HCT116 (cell line): ENCODE results near the gene HERC3. TPM values are rescaled to one million over a fixed set of nuclear protein-coding genes. Genes with fewer than 3 reads are reported as not detected.

Experiments used
- ATAC-seq: fragments of 200-7000 bp; cut with Tn5 transposase; 2 replicates; pipeline ENCODE4 v1.9.1; 2020; ENCODE audit warnings: mild to moderate bottlenecking, moderate library complexity
- BruUV-seq: library from RNA; stranded (reverse); fragments of 400-500 nt; replicated peaks from 2 replicates; lab custom pipeline; 2021; lab: Mats Ljungman, UMichigan
- CTCF ChIA-PET: fragments of 300-600 bp; sonication (Branson Sonifier 250); formaldehyde crosslinking; loops from one replicate; lab custom pipeline; 2021; ENCODE audit warnings: antibody characterized with exemption; lab: Charles Lee
- POLR2A ChIA-PET: fragments of 300-600, 350-600 bp; sonication (Branson Sonifier 250); formaldehyde crosslinking; loops from one replicate; lab custom pipeline; 2021; ENCODE audit warnings: antibody characterized with exemption; lab: Charles Lee
- RAD21 ChIA-PET, 2 experiments: fragments of 300-600 bp; sonication (Branson Sonifier 250); formaldehyde crosslinking; loops; one replicate each; lab custom pipeline; 2023; ENCODE audit warnings: low total read pairs in 2 of 2; ENCODE audit not compliant: uncharacterized antibody in 2 of 2, unreplicated experiment in 2 of 2, low non-redundant PET in 1 of 2; lab: Charles Lee
- DNase-seq: peaks from one replicate; pipeline ENCODE4 v3.0.0-alpha.2; 2010; ENCODE audit warnings: low read depth, low spot score
- H2AFZ ChIP-seq: fragments of 200-600 bp; shearing (Covaris generic), sonication (generic); 2 replicates; pipeline ENCODE4 v1.6.1; 2017; ENCODE audit warnings: low read depth, mixed run types, mixed read lengths, antibody characterized with exemption, low read length; ENCODE audit not compliant: poor library complexity, severe bottlenecking
- H3K27ac ChIP-seq: 2 replicates; pipeline ENCODE4 v1.5.1; 2012; ENCODE audit warnings: low read depth, low read length
- H3K27me3 ChIP-seq: fragments of 200-600 bp; sonication (generic); 2 replicates; pipeline ENCODE4 v1.6.1; 2016; ENCODE audit warnings: mixed run types, low read length, mixed read lengths; ENCODE audit not compliant: insufficient read depth
- H3K36me3 ChIP-seq, 2 experiments: fragments of 200-500 bp in 1 of 2; fragments of 200-600 bp in 1 of 2; sonication (Bioruptor generic) in 1 of 2; sonication (generic) in 1 of 2; 2 replicates each; pipeline versions ENCODE4 v1.5.1 to v1.6.1; 2014 to 2016; ENCODE audit warnings: low read length in 2 of 2, inconsistent platforms in 1 of 2, mixed read lengths in 1 of 2, mixed run types in 1 of 2; ENCODE audit not compliant: insufficient read depth in 2 of 2, control insufficient read depth in 1 of 2
- H3K4me1 ChIP-seq, 2 experiments: fragments of 200-600 bp in 1 of 2; sonication (generic) in 1 of 2; 2 replicates each; pipeline versions ENCODE4 v1.5.1 to v1.6.1; 2012 to 2017; ENCODE audit warnings: low read length in 2 of 2, inconsistent platforms in 1 of 2, mild to moderate bottlenecking in 1 of 2, mixed read lengths in 1 of 2, mixed run types in 1 of 2, moderate library complexity in 1 of 2; ENCODE audit not compliant: insufficient read depth in 2 of 2, control insufficient read depth in 1 of 2
- H3K4me2 ChIP-seq: fragments of 200-600 bp; sonication (generic); 2 replicates; pipeline ENCODE4 v1.6.1; 2017; ENCODE audit warnings: mixed run types, low read length, mixed read lengths
- H3K4me3 ChIP-seq, 2 experiments: fragments of 200-600 bp in 1 of 2; sonication (generic) in 1 of 2; replicated peaks in 1 of 2; 2 replicates each; pipeline ENCODE4 v1.5.1; 2011 to 2016; ENCODE audit warnings: low read length in 2 of 2, control low read depth in 1 of 2, low read depth in 1 of 2, mild to moderate bottlenecking in 1 of 2, mixed read lengths in 1 of 2, mixed run types in 1 of 2
- H3K79me2 ChIP-seq: fragments of 200-600 bp; sonication (generic); 2 replicates; pipeline ENCODE4 v1.6.1; 2017; ENCODE audit warnings: mild to moderate bottlenecking, mixed run types, low read length, moderate library complexity, mixed read lengths; ENCODE audit not compliant: insufficient read depth
- H3K9ac ChIP-seq: fragments of 200-600 bp; sonication (generic); 2 replicates; pipeline ENCODE4 v1.6.1; 2016; ENCODE audit warnings: low read length, mixed read lengths
- H3K9me2 ChIP-seq: fragments of 200-600 bp; sonication (generic), shearing (Covaris generic); 2 replicates; pipeline ENCODE4 v1.6.1; 2017; ENCODE audit warnings: mixed run types, mild to moderate bottlenecking, moderate library complexity; ENCODE audit not compliant: insufficient read depth
- H3K9me3 ChIP-seq, 2 experiments: fragments of 200-500 bp in 1 of 2; fragments of 200-600 bp in 1 of 2; sonication (Bioruptor generic) in 1 of 2; sonication (generic) in 1 of 2; 2 replicates each; pipeline ENCODE4 v1.6.1; 2014 to 2017; ENCODE audit warnings: low read length in 2 of 2, mixed read lengths in 2 of 2, inconsistent platforms in 1 of 2, low read depth in 1 of 2, mild to moderate bottlenecking in 1 of 2, mixed run types in 1 of 2, moderate library complexity in 1 of 2; ENCODE audit not compliant: control insufficient read depth in 1 of 2, insufficient read depth in 1 of 2
- H4K20me1 ChIP-seq: fragments of 200-600 bp; sonication (generic), shearing (Covaris generic); 2 replicates; pipeline ENCODE4 v1.6.1; 2017; ENCODE audit warnings: mixed run types, mild to moderate bottlenecking, moderate library complexity; ENCODE audit not compliant: insufficient read depth
- CBX3 ChIP-seq: IDR thresholded peaks from 2 replicates; pipeline ENCODE4 v1.6.1; 2012; ENCODE audit warnings: low read depth
- EGR1 ChIP-seq: IDR thresholded peaks from 2 replicates; pipeline ENCODE4 v1.6.1; 2012; ENCODE audit warnings: low read depth
- ELF1 ChIP-seq: IDR thresholded peaks from 2 replicates; pipeline ENCODE4 v1.6.1; 2012; ENCODE audit warnings: low read depth, borderline replicate concordance
- EZH2 ChIP-seq: fragments of 200-600 bp; sonication (generic); IDR thresholded peaks from 2 replicates; pipeline ENCODE4 v1.6.1; 2017; ENCODE audit warnings: antibody characterized with exemption, mixed run types
- EZH2phosphoT487 ChIP-seq: fragments of 200-600 bp; IDR thresholded peaks from 2 replicates; pipeline ENCODE4 v1.6.1; 2018; ENCODE audit warnings: antibody characterized with exemption, borderline replicate concordance
- FOSL1 ChIP-seq: IDR thresholded peaks from 2 replicates; pipeline ENCODE4 v1.6.1; 2012; ENCODE audit warnings: low read depth
- JUND ChIP-seq: IDR thresholded peaks from 2 replicates; pipeline ENCODE4 v1.6.1; 2012
- POLR2A ChIP-seq: IDR thresholded peaks from 2 replicates; pipeline ENCODE4 v1.7.0; 2011; ENCODE audit warnings: borderline replicate concordance; ENCODE audit not compliant: insufficient read depth, insufficient read length; ENCODE audit errors: extremely low read depth
- POLR2AphosphoS5 ChIP-seq: IDR thresholded peaks from 2 replicates; pipeline ENCODE4 v1.6.1; 2011; ENCODE audit warnings: mild to moderate bottlenecking, low read depth, low read length, moderate library complexity
- RAD21 ChIP-seq: IDR thresholded peaks from 2 replicates; pipeline ENCODE4 v1.6.1; 2012; ENCODE audit warnings: low read depth, mild to moderate bottlenecking
- SIN3A ChIP-seq: IDR thresholded peaks from 2 replicates; pipeline ENCODE4 v1.6.1; 2012; ENCODE audit warnings: low read depth
- SP1 ChIP-seq: IDR thresholded peaks from 2 replicates; pipeline ENCODE4 v1.6.1; 2012; ENCODE audit warnings: low read depth
- SRF ChIP-seq: IDR thresholded peaks from 2 replicates; pipeline ENCODE4 v1.6.1; 2012; ENCODE audit warnings: low read depth
- TCF7L2 ChIP-seq: IDR thresholded peaks from 2 replicates; pipeline ENCODE4 v1.7.0; 2011; ENCODE audit warnings: borderline replicate concordance, inconsistent platforms; ENCODE audit not compliant: insufficient read depth, insufficient read length; ENCODE audit errors: extremely low read depth
- ZFX ChIP-seq: fragments of 450-650 bp; IDR thresholded peaks from 2 replicates; pipeline ENCODE4 v1.6.1; 2017
- ZNF274 ChIP-seq: fragments of 200-500 bp; sonication (Bioruptor generic); IDR thresholded peaks from 2 replicates; pipeline ENCODE4 v1.6.1; 2014; ENCODE audit warnings: mild to moderate bottlenecking, low read depth, low read length, inconsistent platforms
- intact Hi-C: fragments of 100-400 bp; cut with micrococcal nuclease; formaldehyde crosslinking; loops from 2 replicates; pipeline ENCODE4 v1.10.0; 2022
- total RNA-seq: library from RNA; stranded (reverse); gene quantifications from one replicate; pipeline ENCODE4 v1.2.1, GENCODE V29; 2021; ENCODE audit not compliant: unreplicated experiment
- TF ChIP-seq, protein P1 (sequence below): IDR thresholded peaks from 2 replicates; pipeline ENCODE4 v1.6.1; 2012; ENCODE audit warnings: low read depth
- TF ChIP-seq, protein P2 (sequence below): IDR thresholded peaks from 2 replicates; pipeline ENCODE4 v1.6.1; 2012
- TF ChIP-seq, protein P3 (sequence below): IDR thresholded peaks from 2 replicates; pipeline ENCODE4 v1.6.1; 2012
- TF ChIP-seq, protein P4 (sequence below): IDR thresholded peaks from 2 replicates; pipeline ENCODE4 v1.6.1; 2011; ENCODE audit warnings: mild to moderate bottlenecking, low read length, moderate library complexity; ENCODE audit not compliant: insufficient replicate concordance; ENCODE audit errors: extremely low read depth

HERC3 gene
- total RNA-seq, 1 experiment from 2014 or later, result 10.8 TPM

DNA sequence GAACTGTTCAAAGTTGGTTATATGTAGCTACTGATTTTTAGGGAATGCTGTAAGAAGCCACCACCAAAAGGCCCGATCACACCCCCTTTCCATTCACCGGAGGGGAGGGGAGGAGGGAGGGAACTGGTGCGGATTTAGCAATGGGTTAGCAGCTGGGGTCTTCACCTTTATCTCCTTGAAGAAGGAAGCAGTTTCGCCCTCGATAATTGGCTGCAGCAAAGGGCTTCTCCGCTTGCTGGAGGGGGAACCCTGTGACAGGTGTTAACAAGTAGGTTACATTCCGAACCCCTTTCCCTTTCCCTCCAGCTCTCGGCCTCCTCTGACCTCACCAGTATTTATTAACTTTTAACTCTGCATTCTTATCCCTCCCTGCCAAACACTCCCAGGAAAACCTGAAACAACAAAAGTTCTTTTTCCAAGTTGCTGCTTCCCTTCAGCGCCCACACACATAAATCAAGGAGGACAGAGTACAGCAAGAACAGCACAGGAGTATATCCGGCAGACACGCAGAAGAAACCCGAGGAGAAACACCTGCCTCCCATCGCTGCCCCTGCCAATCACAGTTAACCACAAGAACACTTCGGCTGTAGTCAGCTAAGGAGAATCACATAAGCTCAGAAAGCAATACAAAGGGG is 145.1 kb downstream of the HERC3 start:
- no peaks in the 10 kb centered on the region; a peak in 1 of 4 replicates for H3K36me3 ChIP-seq
- POLR2A ChIA-PET, result no interaction called here
- ATAC-seq, result no peak

More for the DNA sequence above, 145.1 kb downstream of the HERC3 start:
- Histone ChIP-seq H4K20me1 (no peaks in the 10 kb centered on the region), H3K4me3 (no peak overlapping the region), H2AFZ (no peak overlapping the region), H3K9me3 (no peaks in the 10 kb centered on the region), H3K79me2 (no peaks in the 10 kb centered on the region), H3K4me2 (no peak overlapping the region), H3K4me1 (no peaks in the 10 kb centered on the region), H3K27ac (no peak overlapping the region), H3K9me2 (no peaks in the 10 kb centered on the region), H3K27me3 (no peaks in the 10 kb centered on the region), H3K9ac (no peak overlapping the region)
- intact Hi-C loops, result no loop called here
- CTCF ChIA-PET, result no interaction called here
- no peak for DNase-seq
- TF ChIP-seq JUND (no peak), TCF7L2 (no peak), EGR1 (no peak), EZH2 (no peak), ELF1 (no peak), SIN3A (no peak), ZFX (no peak), CBX3 (no peak), RAD21 (no peak), SP1 (no peak), POLR2A (no peak), FOSL1 (no peak), POLR2AphosphoS5 (no peak), ZNF274 (no peak), EZH2phosphoT487 (no peak), SRF (no peak)
- TF ChIP-seq, protein P1, sequence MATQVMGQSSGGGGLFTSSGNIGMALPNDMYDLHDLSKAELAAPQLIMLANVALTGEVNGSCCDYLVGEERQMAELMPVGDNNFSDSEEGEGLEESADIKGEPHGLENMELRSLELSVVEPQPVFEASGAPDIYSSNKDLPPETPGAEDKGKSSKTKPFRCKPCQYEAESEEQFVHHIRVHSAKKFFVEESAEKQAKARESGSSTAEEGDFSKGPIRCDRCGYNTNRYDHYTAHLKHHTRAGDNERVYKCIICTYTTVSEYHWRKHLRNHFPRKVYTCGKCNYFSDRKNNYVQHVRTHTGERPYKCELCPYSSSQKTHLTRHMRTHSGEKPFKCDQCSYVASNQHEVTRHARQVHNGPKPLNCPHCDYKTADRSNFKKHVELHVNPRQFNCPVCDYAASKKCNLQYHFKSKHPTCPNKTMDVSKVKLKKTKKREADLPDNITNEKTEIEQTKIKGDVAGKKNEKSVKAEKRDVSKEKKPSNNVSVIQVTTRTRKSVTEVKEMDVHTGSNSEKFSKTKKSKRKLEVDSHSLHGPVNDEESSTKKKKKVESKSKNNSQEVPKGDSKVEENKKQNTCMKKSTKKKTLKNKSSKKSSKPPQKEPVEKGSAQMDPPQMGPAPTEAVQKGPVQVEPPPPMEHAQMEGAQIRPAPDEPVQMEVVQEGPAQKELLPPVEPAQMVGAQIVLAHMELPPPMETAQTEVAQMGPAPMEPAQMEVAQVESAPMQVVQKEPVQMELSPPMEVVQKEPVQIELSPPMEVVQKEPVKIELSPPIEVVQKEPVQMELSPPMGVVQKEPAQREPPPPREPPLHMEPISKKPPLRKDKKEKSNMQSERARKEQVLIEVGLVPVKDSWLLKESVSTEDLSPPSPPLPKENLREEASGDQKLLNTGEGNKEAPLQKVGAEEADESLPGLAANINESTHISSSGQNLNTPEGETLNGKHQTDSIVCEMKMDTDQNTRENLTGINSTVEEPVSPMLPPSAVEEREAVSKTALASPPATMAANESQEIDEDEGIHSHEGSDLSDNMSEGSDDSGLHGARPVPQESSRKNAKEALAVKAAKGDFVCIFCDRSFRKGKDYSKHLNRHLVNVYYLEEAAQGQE, result no peak
- TF ChIP-seq, protein P2, sequence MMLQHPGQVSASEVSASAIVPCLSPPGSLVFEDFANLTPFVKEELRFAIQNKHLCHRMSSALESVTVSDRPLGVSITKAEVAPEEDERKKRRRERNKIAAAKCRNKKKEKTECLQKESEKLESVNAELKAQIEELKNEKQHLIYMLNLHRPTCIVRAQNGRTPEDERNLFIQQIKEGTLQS, result no peak
- TF ChIP-seq, protein P3, sequence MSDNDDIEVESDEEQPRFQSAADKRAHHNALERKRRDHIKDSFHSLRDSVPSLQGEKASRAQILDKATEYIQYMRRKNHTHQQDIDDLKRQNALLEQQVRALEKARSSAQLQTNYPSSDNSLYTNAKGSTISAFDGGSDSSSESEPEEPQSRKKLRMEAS, result no peak
- TF ChIP-seq, protein P4, sequence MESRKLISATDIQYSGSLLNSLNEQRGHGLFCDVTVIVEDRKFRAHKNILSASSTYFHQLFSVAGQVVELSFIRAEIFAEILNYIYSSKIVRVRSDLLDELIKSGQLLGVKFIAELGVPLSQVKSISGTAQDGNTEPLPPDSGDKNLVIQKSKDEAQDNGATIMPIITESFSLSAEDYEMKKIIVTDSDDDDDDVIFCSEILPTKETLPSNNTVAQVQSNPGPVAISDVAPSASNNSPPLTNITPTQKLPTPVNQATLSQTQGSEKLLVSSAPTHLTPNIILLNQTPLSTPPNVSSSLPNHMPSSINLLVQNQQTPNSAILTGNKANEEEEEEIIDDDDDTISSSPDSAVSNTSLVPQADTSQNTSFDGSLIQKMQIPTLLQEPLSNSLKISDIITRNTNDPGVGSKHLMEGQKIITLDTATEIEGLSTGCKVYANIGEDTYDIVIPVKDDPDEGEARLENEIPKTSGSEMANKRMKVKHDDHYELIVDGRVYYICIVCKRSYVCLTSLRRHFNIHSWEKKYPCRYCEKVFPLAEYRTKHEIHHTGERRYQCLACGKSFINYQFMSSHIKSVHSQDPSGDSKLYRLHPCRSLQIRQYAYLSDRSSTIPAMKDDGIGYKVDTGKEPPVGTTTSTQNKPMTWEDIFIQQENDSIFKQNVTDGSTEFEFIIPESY, result no peak
- RAD21 ChIA-PET, result no interaction called here
- no TSS peak for BruUV-seq
